Neural cell (in vitro differentiated cells): ENCODE measurements around the gene PARL. TPM values are rescaled to one million over a fixed set of nuclear protein-coding genes. Genes with fewer than 3 reads are reported as not detected.
"Not testable (repeated sequence)": the region's sequence is repeated elsewhere in the genome, so short reads cannot be mapped to it uniquely, and the experiment has no call there.

Experiments used
- H2AFZ ChIP-seq: fragments of 200-600, 300-800 bp; sonication (generic), shearing (Covaris generic); 2 replicates; pipeline ENCODE4 v1.6.0; 2014; ENCODE audit warnings: low read depth, mild to moderate bottlenecking, antibody characterized with exemption, low read length, moderate library complexity
- H3F3A ChIP-seq: fragments of 200-600 bp; shearing (Covaris generic); 2 replicates; pipeline ENCODE4 v1.6.1; 2016; ENCODE audit warnings: mild to moderate bottlenecking, moderate library complexity, mixed read lengths, antibody characterized with exemption, low read length; ENCODE audit not compliant: insufficient read depth, poor library complexity, severe bottlenecking
- H3K27ac ChIP-seq: fragments of 200-600, 300-800 bp; sonication (generic), shearing (Covaris generic); 2 replicates; pipeline ENCODE4 v1.5.1; 2014; ENCODE audit warnings: mild to moderate bottlenecking, low read length, moderate library complexity
- H3K27me3 ChIP-seq: fragments of 300-800, 200-600 bp; sonication (generic), shearing (Covaris generic); 2 replicates; pipeline ENCODE4 v1.6.0; 2014; ENCODE audit warnings: mild to moderate bottlenecking, low read depth, low read length, moderate library complexity; ENCODE audit not compliant: insufficient read depth
- H3K36me3 ChIP-seq: fragments of 300-800, 200-600 bp; sonication (generic), shearing (Covaris generic); 2 replicates; pipeline ENCODE4 v1.5.1; 2014; ENCODE audit warnings: mild to moderate bottlenecking, antibody characterized with exemption, low read length, moderate library complexity; ENCODE audit not compliant: insufficient read depth
- H3K4me2 ChIP-seq: fragments of 300-800, 200-600 bp; sonication (generic), shearing (Covaris generic); 2 replicates; pipeline ENCODE4 v1.6.0; 2014; ENCODE audit warnings: mild to moderate bottlenecking, low read length
- H3K4me3 ChIP-seq: fragments of 300-800, 200-600 bp; sonication (generic), shearing (Covaris generic); 2 replicates; pipeline ENCODE4 v1.5.1; 2014; ENCODE audit warnings: mild to moderate bottlenecking, low read length, moderate library complexity
- H3K79me2 ChIP-seq: fragments of 200-600 bp; shearing (Covaris generic); replicated peaks from 2 replicates; pipeline ENCODE4 v1.6.0; 2014; ENCODE audit warnings: mild to moderate bottlenecking, low read length, moderate library complexity; ENCODE audit not compliant: insufficient read depth
- H3K9ac ChIP-seq: fragments of 300-800, 200-600 bp; sonication (generic), shearing (Covaris generic); 2 replicates; pipeline ENCODE4 v1.6.1; 2016; ENCODE audit warnings: mild to moderate bottlenecking, low read length, mixed read lengths
- H3K9me2 ChIP-seq: fragments of 200-600 bp; shearing (Covaris generic); 2 replicates; pipeline ENCODE4 v1.6.1; 2016; ENCODE audit warnings: mild to moderate bottlenecking, low read length, mixed read lengths; ENCODE audit not compliant: insufficient read depth
- H3K9me3 ChIP-seq: fragments of 200-600, 300-800 bp; sonication (generic), shearing (Covaris generic); 2 replicates; pipeline ENCODE4 v1.6.1; 2016; ENCODE audit warnings: mild to moderate bottlenecking, mixed run types, low read length, moderate library complexity, mixed read lengths
- H4K20me1 ChIP-seq: fragments of 200-600 bp; shearing (Covaris generic); 2 replicates; pipeline ENCODE4 v1.6.1; 2016; ENCODE audit warnings: mild to moderate bottlenecking, mixed run types; ENCODE audit not compliant: insufficient read depth
- EP300 ChIP-seq: fragments of 450-650 bp; conservative IDR thresholded peaks from 2 replicates; pipeline ENCODE4 v1.6.1; 2014; ENCODE audit warnings: antibody characterized with exemption, mild to moderate bottlenecking, moderate library complexity; ENCODE audit not compliant: poor library complexity, severe bottlenecking
- EZH2 ChIP-seq: fragments of 200-600, 300-800 bp; shearing (Covaris generic), sonication (generic); IDR thresholded peaks from 2 replicates; pipeline ENCODE4 v1.6.1; 2014; ENCODE audit warnings: antibody characterized with exemption, low read length, borderline replicate concordance, mild to moderate bottlenecking; ENCODE audit not compliant: insufficient read depth, poor library complexity, severe bottlenecking
- MXI1 ChIP-seq: fragments of 450-650 bp; conservative IDR thresholded peaks from 2 replicates; pipeline ENCODE4 v1.6.1; 2014; ENCODE audit warnings: antibody characterized with exemption, mild to moderate bottlenecking; ENCODE audit not compliant: poor library complexity, severe bottlenecking
- POLR2AphosphoS5 ChIP-seq: IDR thresholded peaks from 2 replicates; pipeline ENCODE4 v1.6.1; 2012
- RAD21 ChIP-seq: fragments of 450-650 bp; conservative IDR thresholded peaks from 2 replicates; pipeline ENCODE4 v1.6.1; 2014; ENCODE audit warnings: antibody characterized with exemption, mild to moderate bottlenecking, moderate library complexity
- REST ChIP-seq: IDR thresholded peaks from 2 replicates; pipeline ENCODE4 v1.6.1; 2012; ENCODE audit warnings: borderline replicate concordance
- SMC3 ChIP-seq: fragments of 450-650 bp; conservative IDR thresholded peaks from 2 replicates; pipeline ENCODE4 v1.6.1; 2014; ENCODE audit warnings: antibody characterized with exemption, mild to moderate bottlenecking, moderate library complexity; ENCODE audit not compliant: poor library complexity
- TAF1 ChIP-seq: IDR thresholded peaks from 2 replicates; pipeline ENCODE4 v1.6.1; 2012; ENCODE audit warnings: low read depth
- polyA plus RNA-seq: library from polyadenylated mRNA; depleted of rRNA; stranded (reverse); fragments of >200 nt; gene quantifications from 2 replicates; pipeline ENCODE4 v1.2.3, GENCODE V29; 2014

The PARL gene
- polyA plus RNA-seq, 1 donor from 2014 or later = 59.2 TPM

DNA sequence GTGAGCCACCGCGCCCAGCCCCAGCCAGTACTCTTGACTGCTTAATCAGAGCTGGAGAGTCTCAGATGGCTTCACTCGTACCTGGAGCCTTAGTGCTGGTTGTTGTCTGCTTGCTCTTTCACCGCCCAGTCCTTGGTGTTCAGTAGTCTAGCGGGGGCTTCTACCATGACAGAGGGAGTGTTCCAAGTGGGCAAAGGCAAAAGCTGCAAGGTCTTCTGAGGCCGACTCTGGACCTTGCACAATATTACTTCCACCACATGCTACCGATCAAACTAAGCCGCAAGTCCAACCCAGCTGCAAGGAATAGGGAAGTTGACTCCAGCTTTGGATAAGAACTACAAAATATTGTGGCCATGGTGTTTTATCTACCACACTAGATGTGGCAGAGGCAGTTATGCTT is 6.6 kb downstream of the PARL start:
- Histone ChIP-seq H3K9ac (no peak overlapping the region), H3K79me2 (peaks cover 25% of the 10 kb centered on the region), H3K4me2 (no peak overlapping the region), H2AFZ (no peak overlapping the region), H3K27me3 (no peaks in the 10 kb centered on the region), H3K27ac (no peak overlapping the region), H3F3A (no peaks in the 10 kb centered on the region), H3K36me3 (no peaks in the 10 kb centered on the region), H3K9me2 (no peaks in the 10 kb centered on the region), H3K4me3 (no peak overlapping the region), H3K9me3 (no peaks in the 10 kb centered on the region), H4K20me1 (no peaks in the 10 kb centered on the region)
- no peak for TF ChIP-seq MXI1
- TF ChIP-seq EP300 = no peak
- no peak for TF ChIP-seq RAD21
- no peak for TF ChIP-seq TAF1
- TF ChIP-seq EZH2 = no peak

DNA sequence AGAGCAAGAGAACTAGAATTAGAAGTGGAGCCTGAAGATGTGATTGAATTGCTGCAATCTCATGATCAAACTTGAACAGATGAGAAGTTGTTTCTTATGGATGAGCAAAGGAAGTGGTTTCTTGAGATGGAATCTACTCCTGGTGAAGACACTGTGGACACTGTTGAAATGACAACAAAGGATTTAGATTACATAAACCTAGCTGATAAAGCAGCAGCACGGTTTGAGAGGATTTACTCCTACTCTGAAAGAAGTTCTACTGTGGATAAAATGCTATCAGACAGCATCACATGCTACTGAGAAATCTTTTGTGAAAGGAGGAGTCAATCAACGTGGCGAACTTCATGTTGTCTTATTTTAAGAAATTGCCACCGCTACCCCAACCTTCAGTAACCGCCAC is 7.5 kb downstream of the PARL start:
- H3K9ac ChIP-seq, H3K9me2 ChIP-seq, H3K36me3 ChIP-seq, H3K27me3 ChIP-seq, H3K4me2 ChIP-seq, H2AFZ ChIP-seq, H3K4me3 ChIP-seq, H4K20me1 ChIP-seq, H3F3A ChIP-seq, H3K9me3 ChIP-seq, H3K27ac ChIP-seq: not testable (repeated sequence)
- peaks cover 16% of the 10 kb centered on the region for H3K79me2 ChIP-seq

- no peak overlapping the region for H3K4me3 ChIP-seq
- H3F3A ChIP-seq = no peaks in the 10 kb centered on the region
- H4K20me1 ChIP-seq = no peaks in the 10 kb centered on the region
- peaks cover 8% of the 10 kb centered on the region for H3K79me2 ChIP-seq
- H3K9me3 ChIP-seq = no peaks in the 10 kb centered on the region
- TF ChIP-seq TAF1 = no peak
- no peak for TF ChIP-seq SMC3
- no peak for TF ChIP-seq REST
- no peak for TF ChIP-seq POLR2AphosphoS5
- no peak for TF ChIP-seq EP300
- TF ChIP-seq EZH2 = no peak
- no peaks in the 10 kb centered on the region for H3K36me3 ChIP-seq
- no peaks in the 10 kb centered on the region for H3K27me3 ChIP-seq
- no peak overlapping the region for H3K27ac ChIP-seq
- H3K9me2 ChIP-seq = no peaks in the 10 kb centered on the region
- no peak overlapping the region for H3K4me2 ChIP-seq
- no peak overlapping the region for H2AFZ ChIP-seq
- H3K9ac ChIP-seq = no peak overlapping the region
Observed at GRCh38 chr3:183875411-183875810, 9.3 kb downstream of the PARL start.
